Esophagus muscularis mucosa (tissue), 4 donors: ENCODE results near the gene LPAR3.

Experiments
- EP300 ChIP-seq: sonication (generic); formaldehyde crosslinking; IDR thresholded peaks from one replicate; pipeline ENCODE4 v1.6.1; 2017; ENCODE audit warnings: antibody characterized with exemption
- POLR2A ChIP-seq: fragments of 450-650 bp; IDR thresholded peaks from one replicate; pipeline ENCODE4 v1.6.1; 2017; ENCODE audit warnings: antibody characterized with exemption, moderate library complexity, mild to moderate bottlenecking, low read depth
- POLR2AphosphoS5 ChIP-seq, 2 donors: sonication (generic); formaldehyde crosslinking; IDR thresholded peaks; one replicate each; pipeline ENCODE4 v1.6.1; 2017; ENCODE audit warnings: antibody characterized with exemption in 2 of 2
- TF ChIP-seq, protein P1 (sequence below), 3 experiments: fragments of 200-600 bp in 2 of 3; fragments of 450-650 bp in 1 of 3; sonication (generic) in 2 of 3; IDR thresholded peaks; one replicate each; pipeline ENCODE4 v1.5.1; 2017 to 2019; ENCODE audit warnings: antibody characterized with exemption in 3 of 3, mild to moderate bottlenecking in 2 of 3, moderate library complexity in 1 of 3

DNA sequence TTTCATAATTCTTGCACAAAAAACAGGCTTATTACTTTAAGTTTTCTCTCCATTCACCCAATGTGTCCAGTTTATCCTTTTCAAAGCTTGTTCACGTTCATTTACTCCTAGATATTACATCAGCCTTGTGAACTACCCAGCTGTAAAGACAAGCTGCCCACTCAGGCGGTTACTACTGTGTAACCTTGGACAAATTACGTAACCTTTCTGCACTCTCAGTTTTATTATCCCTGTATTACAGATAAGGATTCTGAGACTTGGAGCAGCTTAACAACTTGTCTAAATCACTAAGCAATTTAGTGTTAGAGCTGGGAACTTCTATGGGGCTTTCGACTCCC lies 20.5 kb upstream of the LPAR3 start:
- TF ChIP-seq, protein P1, sequence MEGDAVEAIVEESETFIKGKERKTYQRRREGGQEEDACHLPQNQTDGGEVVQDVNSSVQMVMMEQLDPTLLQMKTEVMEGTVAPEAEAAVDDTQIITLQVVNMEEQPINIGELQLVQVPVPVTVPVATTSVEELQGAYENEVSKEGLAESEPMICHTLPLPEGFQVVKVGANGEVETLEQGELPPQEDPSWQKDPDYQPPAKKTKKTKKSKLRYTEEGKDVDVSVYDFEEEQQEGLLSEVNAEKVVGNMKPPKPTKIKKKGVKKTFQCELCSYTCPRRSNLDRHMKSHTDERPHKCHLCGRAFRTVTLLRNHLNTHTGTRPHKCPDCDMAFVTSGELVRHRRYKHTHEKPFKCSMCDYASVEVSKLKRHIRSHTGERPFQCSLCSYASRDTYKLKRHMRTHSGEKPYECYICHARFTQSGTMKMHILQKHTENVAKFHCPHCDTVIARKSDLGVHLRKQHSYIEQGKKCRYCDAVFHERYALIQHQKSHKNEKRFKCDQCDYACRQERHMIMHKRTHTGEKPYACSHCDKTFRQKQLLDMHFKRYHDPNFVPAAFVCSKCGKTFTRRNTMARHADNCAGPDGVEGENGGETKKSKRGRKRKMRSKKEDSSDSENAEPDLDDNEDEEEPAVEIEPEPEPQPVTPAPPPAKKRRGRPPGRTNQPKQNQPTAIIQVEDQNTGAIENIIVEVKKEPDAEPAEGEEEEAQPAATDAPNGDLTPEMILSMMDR (IDR thresholded peaks at IDR 0.05) = no peak
- TF ChIP-seq POLR2AphosphoS5 (IDR thresholded peaks at IDR 0.05) (no peak), POLR2A (no peak), EP300 (no peak)
